Right renal cortex interstitium (tissue), 3 donors: ENCODE data around the gene ESPNL. TPM values are rescaled to one million over a fixed set of nuclear protein-coding genes. Genes with fewer than 3 reads are reported as not detected.

Experiments
- polyA plus RNA-seq, 3 donors: library from polyadenylated mRNA; unstranded; fragments of 120-200 nt; gene quantifications; one replicate each; pipeline ENCODE4 v1.2.1, GENCODE V29; 2013; ENCODE audit not compliant: insufficient read length in 3 of 3

ESPNL gene
- polyA plus RNA-seq, 3 donors, result 0.39 to 1.4 (median 1.3) TPM

Other genes with a start within 250 kb of the ESPNL start
- gene RAMP1, start 240.7 kb upstream of the ESPNL start, polyA plus RNA-seq, result 1 to 10 TPM; 2.3 to 6.6 (median 2.7) TPM
- gene UBE2F, start 133.3 kb upstream of the ESPNL start, polyA plus RNA-seq, result 10 to 100 TPM; 42.7 to 47.3 (median 45.3) TPM
- 10 to 100 TPM; 21.1 to 30.3 (median 27.2) TPM for gene SCLY, start 39.3 kb upstream of the ESPNL start, polyA plus RNA-seq
- gene KLHL30, start 38.3 kb downstream of the ESPNL start, polyA plus RNA-seq, result under 1 TPM; 0.18 to 0.24 (median 0.22) TPM
- 1 to 10 TPM; 4.3 to 5.1 (median 4.9) TPM for gene ERFE, start 58.6 kb downstream of the ESPNL start, polyA plus RNA-seq
- gene ILKAP, start 103.4 kb downstream of the ESPNL start, polyA plus RNA-seq, result 10 to 100 TPM; 39.3 to 42.9 (median 42.4) TPM
- 1 to 10 TPM; 3.6 to 4.5 (median 4.2) TPM for gene HES6, start 139.7 kb downstream of the ESPNL start, polyA plus RNA-seq
- 1 to 10 TPM; 5.1 to 6.0 (median 5.1) TPM for gene PER2, start 188.3 kb downstream of the ESPNL start, polyA plus RNA-seq
- 10 to 100 TPM; 19.7 to 22.8 (median 21.3) TPM for gene TRAF3IP1, start 220.2 kb downstream of the ESPNL start, polyA plus RNA-seq